Esophagus squamous epithelium (tissue), 4 donors: ENCODE results near the gene CREB5.

Experiments
- CTCF ChIP-seq, 6 experiments: fragments of 450-650 bp in 4 of 6; fragments of 200-600 bp in 2 of 6; sonication (generic) in 2 of 6; IDR thresholded peaks; one replicate each; pipeline ENCODE4 v1.5.1; 2016 to 2019; ENCODE audit warnings: antibody characterized with exemption in 6 of 6, mild to moderate bottlenecking in 4 of 6, moderate library complexity in 4 of 6
- POLR2A ChIP-seq, 4 donors: fragments of 450-650 bp; IDR thresholded peaks; one replicate each; pipeline ENCODE4 v1.6.1; 2017; ENCODE audit warnings: antibody characterized with exemption in 4 of 4, mild to moderate bottlenecking in 4 of 4, moderate library complexity in 3 of 4

- TF ChIP-seq CTCF (IDR thresholded peaks at IDR 0.05), result no peak
- no peak for TF ChIP-seq POLR2A (IDR thresholded peaks at IDR 0.05)
These were observed 349.2 kb downstream of the CREB5 start for GRCh38 chr7:28761505-28761904.
